MM.1S (cell line): ENCODE measurements around the gene URB1.

Experiments
- EZH2 ChIP-seq: fragments of 300-600 bp; sonication (generic); optimal IDR thresholded peaks from 2 replicates; pipeline ENCODE3; 2017; ENCODE audit warnings: low read depth, mild to moderate bottlenecking, antibody characterized with exemption, low read length, mixed read lengths
- TF ChIP-seq, protein P1 (sequence below): fragments of 300-600 bp; sonication (generic); IDR thresholded peaks from 2 replicates; pipeline ENCODE4 v1.5.1; 2016; ENCODE audit warnings: antibody characterized with exemption, low read length, mixed read lengths

DNA sequence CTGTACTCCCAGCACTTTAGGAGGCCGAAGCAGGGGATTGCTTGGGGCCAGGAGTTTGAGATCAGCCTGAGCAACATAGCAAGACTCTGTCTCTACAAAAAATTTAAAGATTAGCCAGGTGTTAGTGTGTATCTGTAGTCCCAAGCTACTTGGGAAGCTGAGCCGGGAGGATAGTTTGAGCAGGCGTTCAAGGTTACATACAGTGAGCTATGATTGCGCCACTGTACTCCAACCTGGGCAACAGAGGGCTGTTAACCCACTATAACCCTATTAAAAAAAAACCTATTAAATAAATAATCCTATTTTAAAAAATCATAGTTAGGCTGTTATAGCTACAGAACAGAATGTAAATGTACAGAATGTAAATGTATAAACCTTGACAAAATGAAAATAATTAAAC is 116.1 kb downstream of the URB1 start:
- TF ChIP-seq, protein P1, sequence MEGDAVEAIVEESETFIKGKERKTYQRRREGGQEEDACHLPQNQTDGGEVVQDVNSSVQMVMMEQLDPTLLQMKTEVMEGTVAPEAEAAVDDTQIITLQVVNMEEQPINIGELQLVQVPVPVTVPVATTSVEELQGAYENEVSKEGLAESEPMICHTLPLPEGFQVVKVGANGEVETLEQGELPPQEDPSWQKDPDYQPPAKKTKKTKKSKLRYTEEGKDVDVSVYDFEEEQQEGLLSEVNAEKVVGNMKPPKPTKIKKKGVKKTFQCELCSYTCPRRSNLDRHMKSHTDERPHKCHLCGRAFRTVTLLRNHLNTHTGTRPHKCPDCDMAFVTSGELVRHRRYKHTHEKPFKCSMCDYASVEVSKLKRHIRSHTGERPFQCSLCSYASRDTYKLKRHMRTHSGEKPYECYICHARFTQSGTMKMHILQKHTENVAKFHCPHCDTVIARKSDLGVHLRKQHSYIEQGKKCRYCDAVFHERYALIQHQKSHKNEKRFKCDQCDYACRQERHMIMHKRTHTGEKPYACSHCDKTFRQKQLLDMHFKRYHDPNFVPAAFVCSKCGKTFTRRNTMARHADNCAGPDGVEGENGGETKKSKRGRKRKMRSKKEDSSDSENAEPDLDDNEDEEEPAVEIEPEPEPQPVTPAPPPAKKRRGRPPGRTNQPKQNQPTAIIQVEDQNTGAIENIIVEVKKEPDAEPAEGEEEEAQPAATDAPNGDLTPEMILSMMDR = no peak
- no peak for TF ChIP-seq EZH2
